SK-N-SH (cell line): Measurements from ENCODE around the gene ABITRAM. TPM values are rescaled to one million over a fixed set of nuclear protein-coding genes. Genes with fewer than 3 reads are reported as not detected.

Experiments used
- CTCF ChIA-PET: fragments of 300-600, 350-600 bp; formaldehyde crosslinking; extraction: SDS; loops from one replicate; lab custom pipeline; 2021; lab: Yijun Ruan, JAX
- POLR2A ChIA-PET: fragments of 350-600 bp; sonication (Branson Sonifier 250); formaldehyde crosslinking; extraction: SDS; loops from one replicate; lab custom pipeline; 2020; ENCODE audit warnings: antibody characterized with exemption, inconsistent platforms; lab: Yijun Ruan, JAX
- DNase-seq: peaks from one replicate; pipeline ENCODE4 v3.0.0; 2012
- H2AFZ ChIP-seq: fragments of 200-600 bp; sonication (generic); 2 replicates; pipeline ENCODE4 v1.8.1; 2016; ENCODE audit warnings: antibody characterized with exemption, mild to moderate bottlenecking, low read depth
- H3F3A ChIP-seq: fragments of 200-600 bp; sonication (generic); replicated peaks from 2 replicates; pipeline ENCODE3; 2016; ENCODE audit warnings: antibody characterized with exemption, mild to moderate bottlenecking; ENCODE audit not compliant: insufficient read depth
- H3K27ac ChIP-seq, 2 experiments: fragments of 200-500 bp in 1 of 2; fragments of 200-600 bp in 1 of 2; sonication (Bioruptor generic) in 1 of 2; sonication (generic), shearing (Covaris generic) in 1 of 2; 2 replicates each; pipeline versions ENCODE4 v1.5.1 to v1.6.1; 2014 to 2016; ENCODE audit warnings: low read depth in 2 of 2, inconsistent platforms in 1 of 2, low read length in 1 of 2, mild to moderate bottlenecking in 1 of 2, mixed read lengths in 1 of 2
- H3K27me3 ChIP-seq: fragments of 200-600 bp; sonication (generic), shearing (Covaris generic); 2 replicates; pipeline ENCODE4 v1.6.1; 2016; ENCODE audit warnings: mixed run types; ENCODE audit not compliant: insufficient read depth
- H3K36me3 ChIP-seq, 2 experiments: fragments of 200-500 bp in 1 of 2; fragments of 200-600 bp in 1 of 2; sonication (Bioruptor generic) in 1 of 2; sonication (generic) in 1 of 2; replicated peaks in 1 of 2; 2 replicates each; pipeline versions ENCODE3 to v1.5.1; 2014 to 2016; ENCODE audit warnings: low read length in 1 of 2, mild to moderate bottlenecking in 1 of 2; ENCODE audit not compliant: insufficient read depth in 2 of 2, control insufficient read depth in 1 of 2
- H3K4me1 ChIP-seq, 2 experiments: fragments of 200-500 bp in 1 of 2; fragments of 200-600 bp in 1 of 2; sonication (Bioruptor generic) in 1 of 2; sonication (generic), shearing (Covaris generic) in 1 of 2; 2 replicates each; pipeline versions ENCODE4 v1.5.1 to v1.6.1; 2014 to 2016; ENCODE audit warnings: low read depth in 1 of 2, low read length in 1 of 2, mixed run types in 1 of 2; ENCODE audit not compliant: insufficient read depth in 2 of 2, control insufficient read depth in 1 of 2
- H3K4me2 ChIP-seq: fragments of 200-600 bp; sonication (generic), shearing (Covaris generic); 2 replicates; pipeline ENCODE4 v1.6.1; 2017; ENCODE audit warnings: mixed run types
- H3K4me3 ChIP-seq, 2 experiments: fragments of 200-500 bp in 1 of 2; fragments of 200-600 bp in 1 of 2; sonication (Bioruptor generic) in 1 of 2; sonication (generic), shearing (Covaris generic) in 1 of 2; 2 replicates each; pipeline versions ENCODE4 v1.5.1 to v1.8.1; 2014 to 2016; ENCODE audit warnings: low read depth in 2 of 2, inconsistent platforms in 1 of 2, low read length in 1 of 2, mild to moderate bottlenecking in 1 of 2, mixed read lengths in 1 of 2, moderate library complexity in 1 of 2
- H3K79me2 ChIP-seq: fragments of 200-600 bp; sonication (generic); 2 replicates; pipeline ENCODE4 v1.8.1; 2017; ENCODE audit warnings: mild to moderate bottlenecking; ENCODE audit not compliant: insufficient read depth
- H3K9ac ChIP-seq: fragments of 200-600 bp; sonication (generic); 2 replicates; pipeline ENCODE4 v1.6.1; 2017; ENCODE audit warnings: mixed run types
- H3K9me2 ChIP-seq: fragments of 200-600 bp; sonication (generic); 2 replicates; pipeline ENCODE4 v1.6.1; 2017; ENCODE audit warnings: mixed run types
- H3K9me3 ChIP-seq: fragments of 200-600 bp; sonication (generic); 2 replicates; pipeline ENCODE4 v1.6.1; 2017; ENCODE audit warnings: mixed run types, mild to moderate bottlenecking, moderate library complexity
- H4K20me1 ChIP-seq: fragments of 200-600 bp; sonication (generic); 2 replicates; pipeline ENCODE4 v1.6.1; 2017; ENCODE audit warnings: mild to moderate bottlenecking, mixed run types; ENCODE audit not compliant: insufficient read depth
- EZH2phosphoT487 ChIP-seq: fragments of 200-600 bp; sonication (generic); IDR thresholded peaks from 2 replicates; pipeline ENCODE4 v1.6.1; 2017; ENCODE audit warnings: low read depth, mixed run types, mild to moderate bottlenecking, antibody characterized with exemption, moderate library complexity, borderline replicate concordance
- FOXM1 ChIP-seq: IDR thresholded peaks from 2 replicates; pipeline ENCODE4 v1.4.0; 2012; ENCODE audit warnings: low read depth, mild to moderate bottlenecking
- MEF2A ChIP-seq: IDR thresholded peaks from 2 replicates; pipeline ENCODE4 v1.4.0; 2012; ENCODE audit warnings: low read depth, borderline replicate concordance
- MXI1 ChIP-seq: IDR thresholded peaks from 2 replicates; pipeline ENCODE4 v1.6.1; 2012; ENCODE audit warnings: mild to moderate bottlenecking, low read depth, low read length, improper control_type of control experiment
- NFIC ChIP-seq: IDR thresholded peaks from 2 replicates; pipeline ENCODE4 v1.4.0; 2012; ENCODE audit warnings: borderline replicate concordance
- POLR2AphosphoS5 ChIP-seq: IDR thresholded peaks from 2 replicates; pipeline ENCODE4 v1.6.1; 2012; ENCODE audit warnings: low read depth, low read length
- RAD21 ChIP-seq: IDR thresholded peaks from 2 replicates; pipeline ENCODE4 v1.6.1; 2012; ENCODE audit warnings: mild to moderate bottlenecking, low read length
- RCOR1 ChIP-seq: fragments of 150-350 bp; IDR thresholded peaks from 2 replicates; pipeline ENCODE4 v1.6.1; 2017; ENCODE audit warnings: antibody characterized with exemption, low read length
- SIN3A ChIP-seq: IDR thresholded peaks from 2 replicates; pipeline ENCODE4 v1.6.1; 2012; ENCODE audit warnings: low read depth, mild to moderate bottlenecking, low read length, moderate library complexity, borderline replicate concordance
- SMC3 ChIP-seq: IDR thresholded peaks from 2 replicates; pipeline ENCODE4 v1.6.1; 2012; ENCODE audit warnings: low read depth, low read length, improper control_type of control experiment
- TAF1 ChIP-seq: IDR thresholded peaks from 2 replicates; pipeline ENCODE4 v1.6.1; 2012; ENCODE audit warnings: low read depth, mild to moderate bottlenecking, low read length, moderate library complexity, borderline replicate concordance
- TCF12 ChIP-seq: IDR thresholded peaks from 2 replicates; pipeline ENCODE4 v1.4.0; 2012
- YY1 ChIP-seq: IDR thresholded peaks from 2 replicates; pipeline ENCODE4 v1.4.0; 2012; ENCODE audit warnings: low read depth, mild to moderate bottlenecking
- WGBS: methylation state at CpG from one replicate; pipeline ENCODE4 v1.1.6; 2017; ENCODE audit warnings: low lambda C conversion rate; 5-methylcytosine and 5-hydroxymethylcytosine counted together
- polyA plus RNA-seq, 3 experiments: library from polyadenylated mRNA; depleted of rRNA; stranded (reverse); fragments of >200 nt; gene quantifications; 2 replicates each; pipeline ENCODE4 v1.2.3, GENCODE V29; 2012
- TF ChIP-seq, protein P1 (sequence below): IDR thresholded peaks from 2 replicates; pipeline ENCODE4 v1.6.1; 2012; ENCODE audit warnings: mild to moderate bottlenecking, low read depth, low read length, moderate library complexity
- TF ChIP-seq, protein P2 (sequence below): IDR thresholded peaks from 2 replicates; pipeline ENCODE4; 2012
- TF ChIP-seq, protein P3 (sequence below): fragments of 150-350 bp; IDR thresholded peaks from 2 replicates; pipeline ENCODE4 v1.6.1; 2017; ENCODE audit warnings: antibody characterized with exemption, low read length, low read depth, borderline replicate concordance
- TF ChIP-seq, protein P4 (sequence below): IDR thresholded peaks from 2 replicates; pipeline ENCODE4 v1.4.0; 2012; ENCODE audit warnings: low read depth
- TF ChIP-seq, protein P5 (sequence below): IDR thresholded peaks from 2 replicates; pipeline ENCODE4 v1.4.0; 2012; ENCODE audit warnings: low read depth, borderline replicate concordance

ABITRAM gene
- polyA plus RNA-seq, 1 of the 3 experiments (the other 2 are of a cell fraction): 13.9 TPM

DNA sequence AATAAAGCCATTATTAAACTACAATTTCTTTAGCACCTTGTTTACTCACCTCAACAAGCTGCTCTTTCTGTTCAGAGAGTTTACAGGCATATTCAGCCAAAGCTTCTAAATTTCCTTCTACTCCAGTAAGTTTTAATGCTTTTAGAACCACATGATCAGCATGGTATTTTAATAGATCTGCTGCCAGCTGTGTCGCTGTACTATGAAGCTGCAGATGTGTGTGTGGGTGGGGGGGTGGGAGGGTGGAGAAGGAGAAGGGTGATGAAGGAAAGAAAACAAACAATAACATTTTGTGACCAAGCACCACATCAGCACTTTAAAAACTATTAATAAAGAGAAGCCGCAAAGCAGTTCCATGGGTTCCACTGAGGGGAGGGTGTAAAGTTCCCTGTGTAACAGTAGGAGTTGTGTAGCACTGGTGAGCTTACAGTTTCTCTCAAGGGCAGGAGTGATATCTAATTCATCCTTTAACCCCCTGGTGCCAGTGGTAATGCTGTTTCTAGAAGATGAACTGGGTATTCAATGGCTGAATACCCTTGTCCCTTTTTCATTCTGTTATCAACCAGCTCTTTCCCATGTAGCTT lies 38.5 kb downstream of the ABITRAM start (continued):
- TF ChIP-seq, protein P1, sequence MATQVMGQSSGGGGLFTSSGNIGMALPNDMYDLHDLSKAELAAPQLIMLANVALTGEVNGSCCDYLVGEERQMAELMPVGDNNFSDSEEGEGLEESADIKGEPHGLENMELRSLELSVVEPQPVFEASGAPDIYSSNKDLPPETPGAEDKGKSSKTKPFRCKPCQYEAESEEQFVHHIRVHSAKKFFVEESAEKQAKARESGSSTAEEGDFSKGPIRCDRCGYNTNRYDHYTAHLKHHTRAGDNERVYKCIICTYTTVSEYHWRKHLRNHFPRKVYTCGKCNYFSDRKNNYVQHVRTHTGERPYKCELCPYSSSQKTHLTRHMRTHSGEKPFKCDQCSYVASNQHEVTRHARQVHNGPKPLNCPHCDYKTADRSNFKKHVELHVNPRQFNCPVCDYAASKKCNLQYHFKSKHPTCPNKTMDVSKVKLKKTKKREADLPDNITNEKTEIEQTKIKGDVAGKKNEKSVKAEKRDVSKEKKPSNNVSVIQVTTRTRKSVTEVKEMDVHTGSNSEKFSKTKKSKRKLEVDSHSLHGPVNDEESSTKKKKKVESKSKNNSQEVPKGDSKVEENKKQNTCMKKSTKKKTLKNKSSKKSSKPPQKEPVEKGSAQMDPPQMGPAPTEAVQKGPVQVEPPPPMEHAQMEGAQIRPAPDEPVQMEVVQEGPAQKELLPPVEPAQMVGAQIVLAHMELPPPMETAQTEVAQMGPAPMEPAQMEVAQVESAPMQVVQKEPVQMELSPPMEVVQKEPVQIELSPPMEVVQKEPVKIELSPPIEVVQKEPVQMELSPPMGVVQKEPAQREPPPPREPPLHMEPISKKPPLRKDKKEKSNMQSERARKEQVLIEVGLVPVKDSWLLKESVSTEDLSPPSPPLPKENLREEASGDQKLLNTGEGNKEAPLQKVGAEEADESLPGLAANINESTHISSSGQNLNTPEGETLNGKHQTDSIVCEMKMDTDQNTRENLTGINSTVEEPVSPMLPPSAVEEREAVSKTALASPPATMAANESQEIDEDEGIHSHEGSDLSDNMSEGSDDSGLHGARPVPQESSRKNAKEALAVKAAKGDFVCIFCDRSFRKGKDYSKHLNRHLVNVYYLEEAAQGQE: no peak
- TF ChIP-seq TCF12: no peak

DNA sequence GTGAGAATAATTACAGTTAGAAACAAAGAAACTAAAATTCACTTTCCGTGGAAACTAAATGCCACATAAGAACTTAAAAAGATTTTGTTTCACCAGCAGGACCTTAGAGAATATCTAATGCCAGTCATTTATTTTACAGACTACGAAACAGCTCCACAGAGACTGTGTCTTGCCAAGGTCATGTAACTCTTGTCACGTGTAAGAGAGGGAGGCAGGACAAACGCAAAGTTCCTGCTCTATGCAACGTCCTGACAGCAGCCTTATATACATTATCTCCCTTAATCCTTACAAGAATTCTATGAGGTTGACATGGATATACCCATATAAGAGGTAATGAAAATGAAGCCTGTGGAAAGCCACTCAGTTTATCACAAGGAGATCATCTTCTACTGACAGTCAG lies 39.7 kb downstream of the ABITRAM start:
- no peaks in the 10 kb centered on the region for H3K27me3 ChIP-seq
- no peak for DNase-seq
- ChIA-PET POLR2A (no interaction called here), CTCF (no interaction called here)
- no peak overlapping the region for H3K4me3 ChIP-seq
- H3K9me3 ChIP-seq: no peaks in the 10 kb centered on the region
- WGBS: 97% methylated on average over 5 of the region's 5 CpGs
- no peak overlapping the region for H3K4me2 ChIP-seq
- H3K4me1 ChIP-seq: no peaks in the 10 kb centered on the region; a peak in 1 of 4 replicates
- H2AFZ ChIP-seq: no peak overlapping the region
- H3K27ac ChIP-seq: no peak overlapping the region
- no peak overlapping the region for H3K9ac ChIP-seq
- H3K79me2 ChIP-seq: 0 out of 2 replicates have a peak, but pooled peaks cover 5% of the 10 kb centered on the region
- peaks cover 14 to 60% of the 10 kb centered on the region in 2 experiments for H3K36me3 ChIP-seq
- H3K9me2 ChIP-seq: no peaks in the 10 kb centered on the region
- H4K20me1 ChIP-seq: no peaks in the 10 kb centered on the region
- peaks cover 6% of the 10 kb centered on the region for H3F3A ChIP-seq
- no peak for TF ChIP-seq SIN3A
- TF ChIP-seq YY1: no peak
- no peak for TF ChIP-seq TAF1
- TF ChIP-seq MXI1: no peak
- no peak for TF ChIP-seq SMC3
- TF ChIP-seq RCOR1: no peak
- TF ChIP-seq, protein P2, sequence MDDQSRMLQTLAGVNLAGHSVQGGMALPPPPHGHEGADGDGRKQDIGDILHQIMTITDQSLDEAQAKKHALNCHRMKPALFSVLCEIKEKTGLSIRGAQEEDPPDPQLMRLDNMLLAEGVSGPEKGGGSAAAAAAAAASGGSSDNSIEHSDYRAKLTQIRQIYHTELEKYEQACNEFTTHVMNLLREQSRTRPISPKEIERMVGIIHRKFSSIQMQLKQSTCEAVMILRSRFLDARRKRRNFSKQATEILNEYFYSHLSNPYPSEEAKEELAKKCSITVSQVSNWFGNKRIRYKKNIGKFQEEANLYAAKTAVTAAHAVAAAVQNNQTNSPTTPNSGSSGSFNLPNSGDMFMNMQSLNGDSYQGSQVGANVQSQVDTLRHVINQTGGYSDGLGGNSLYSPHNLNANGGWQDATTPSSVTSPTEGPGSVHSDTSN: no peak
- no peak for TF ChIP-seq TCF12
- TF ChIP-seq, protein P3, sequence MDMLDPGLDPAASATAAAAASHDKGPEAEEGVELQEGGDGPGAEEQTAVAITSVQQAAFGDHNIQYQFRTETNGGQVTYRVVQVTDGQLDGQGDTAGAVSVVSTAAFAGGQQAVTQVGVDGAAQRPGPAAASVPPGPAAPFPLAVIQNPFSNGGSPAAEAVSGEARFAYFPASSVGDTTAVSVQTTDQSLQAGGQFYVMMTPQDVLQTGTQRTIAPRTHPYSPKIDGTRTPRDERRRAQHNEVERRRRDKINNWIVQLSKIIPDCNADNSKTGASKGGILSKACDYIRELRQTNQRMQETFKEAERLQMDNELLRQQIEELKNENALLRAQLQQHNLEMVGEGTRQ: no peak
- TF ChIP-seq EZH2phosphoT487: no peak
- TF ChIP-seq NFIC: no peak
- TF ChIP-seq, protein P4, sequence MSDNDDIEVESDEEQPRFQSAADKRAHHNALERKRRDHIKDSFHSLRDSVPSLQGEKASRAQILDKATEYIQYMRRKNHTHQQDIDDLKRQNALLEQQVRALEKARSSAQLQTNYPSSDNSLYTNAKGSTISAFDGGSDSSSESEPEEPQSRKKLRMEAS: no peak
- TF ChIP-seq MEF2A: no peak
- no peak for TF ChIP-seq POLR2AphosphoS5
- TF ChIP-seq FOXM1: no peak
- TF ChIP-seq RAD21: no peak
- TF ChIP-seq, protein P5, sequence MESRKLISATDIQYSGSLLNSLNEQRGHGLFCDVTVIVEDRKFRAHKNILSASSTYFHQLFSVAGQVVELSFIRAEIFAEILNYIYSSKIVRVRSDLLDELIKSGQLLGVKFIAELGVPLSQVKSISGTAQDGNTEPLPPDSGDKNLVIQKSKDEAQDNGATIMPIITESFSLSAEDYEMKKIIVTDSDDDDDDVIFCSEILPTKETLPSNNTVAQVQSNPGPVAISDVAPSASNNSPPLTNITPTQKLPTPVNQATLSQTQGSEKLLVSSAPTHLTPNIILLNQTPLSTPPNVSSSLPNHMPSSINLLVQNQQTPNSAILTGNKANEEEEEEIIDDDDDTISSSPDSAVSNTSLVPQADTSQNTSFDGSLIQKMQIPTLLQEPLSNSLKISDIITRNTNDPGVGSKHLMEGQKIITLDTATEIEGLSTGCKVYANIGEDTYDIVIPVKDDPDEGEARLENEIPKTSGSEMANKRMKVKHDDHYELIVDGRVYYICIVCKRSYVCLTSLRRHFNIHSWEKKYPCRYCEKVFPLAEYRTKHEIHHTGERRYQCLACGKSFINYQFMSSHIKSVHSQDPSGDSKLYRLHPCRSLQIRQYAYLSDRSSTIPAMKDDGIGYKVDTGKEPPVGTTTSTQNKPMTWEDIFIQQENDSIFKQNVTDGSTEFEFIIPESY: no peak
